Trophoblast cell (in vitro differentiated cells and primary cell): ENCODE data around the gene DENND6A.

Experiments
- DNase-seq, 2 donors: peaks; one replicate each; pipeline ENCODE4 v3.0.0-alpha.2; 2016
- H2AFZ ChIP-seq: 2 replicates; pipeline ENCODE4 v1.6.1; 2013; ENCODE audit warnings: low read length, moderate library complexity, mild to moderate bottlenecking; ENCODE audit not compliant: insufficient read depth, poor library complexity
- H2AK5ac ChIP-seq: 2 replicates; pipeline ENCODE4 v1.6.1; 2013; ENCODE audit warnings: mild to moderate bottlenecking, low read length
- H2BK120ac ChIP-seq: 2 replicates; pipeline ENCODE4 v1.6.1; 2013; ENCODE audit warnings: low read length, mild to moderate bottlenecking, moderate library complexity; ENCODE audit not compliant: insufficient read depth, poor library complexity
- H2BK12ac ChIP-seq: 2 replicates; pipeline ENCODE4 v1.6.1; 2013; ENCODE audit warnings: mild to moderate bottlenecking, low read length, moderate library complexity
- H2BK5ac ChIP-seq: 2 replicates; pipeline ENCODE4 v1.6.1; 2013; ENCODE audit warnings: low read length, low read depth, moderate library complexity, mild to moderate bottlenecking; ENCODE audit not compliant: poor library complexity
- H3K14ac ChIP-seq: 2 replicates; pipeline ENCODE4 v1.6.1; 2013; ENCODE audit warnings: mild to moderate bottlenecking, low read length
- H3K18ac ChIP-seq: 2 replicates; pipeline ENCODE4 v1.6.1; 2013; ENCODE audit warnings: mild to moderate bottlenecking, low read length
- H3K23ac ChIP-seq: 2 replicates; pipeline ENCODE4 v1.6.1; 2013; ENCODE audit warnings: low read length
- H3K27ac ChIP-seq: 2 replicates; pipeline ENCODE4 v1.5.1; 2013; ENCODE audit warnings: low read depth, mild to moderate bottlenecking, inconsistent platforms, low read length, moderate library complexity
- H3K27me3 ChIP-seq: 2 replicates; pipeline ENCODE4 v1.6.1; 2013; ENCODE audit warnings: inconsistent platforms, mild to moderate bottlenecking, low read length, moderate library complexity; ENCODE audit not compliant: insufficient read depth
- H3K36me3 ChIP-seq, 2 experiments: 1 replicate in 1 of 2; 2 replicates in 1 of 2; pipeline ENCODE4 v1.6.1; 2013; ENCODE audit warnings: low read length in 2 of 2, mild to moderate bottlenecking in 2 of 2, moderate library complexity in 1 of 2; ENCODE audit not compliant: insufficient read depth in 2 of 2, control insufficient read depth in 1 of 2
- H3K4ac ChIP-seq: 2 replicates; pipeline ENCODE4 v1.6.1; 2013; ENCODE audit warnings: low read depth, mild to moderate bottlenecking, low read length, moderate library complexity
- H3K4me1 ChIP-seq, 2 experiments: 1 replicate in 1 of 2; 2 replicates in 1 of 2; pipeline ENCODE4 v1.6.1; 2013; ENCODE audit warnings: low read length in 2 of 2, mild to moderate bottlenecking in 2 of 2, moderate library complexity in 1 of 2; ENCODE audit not compliant: insufficient read depth in 2 of 2, control insufficient read depth in 1 of 2
- H3K4me2 ChIP-seq: 2 replicates; pipeline ENCODE4 v1.6.1; 2013; ENCODE audit warnings: inconsistent platforms, mild to moderate bottlenecking, low read length, moderate library complexity
- H3K4me3 ChIP-seq: 2 replicates; pipeline ENCODE4 v1.5.1; 2013; ENCODE audit warnings: mild to moderate bottlenecking, low read depth, low read length, inconsistent platforms
- H3K79me1 ChIP-seq: one replicate; pipeline ENCODE4 v1.6.1; 2013; ENCODE audit warnings: low read length
- H3K79me2 ChIP-seq: 2 replicates; pipeline ENCODE4 v1.6.1; 2013; ENCODE audit warnings: low read length, mild to moderate bottlenecking; ENCODE audit not compliant: control insufficient read depth, insufficient read depth, poor library complexity
- H3K9ac ChIP-seq: 2 replicates; pipeline ENCODE4 v1.6.1; 2013; ENCODE audit warnings: mild to moderate bottlenecking, low read length
- H3K9me3 ChIP-seq: 2 replicates; pipeline ENCODE4 v1.6.1; 2013; ENCODE audit warnings: low read depth, mild to moderate bottlenecking, control low read depth, inconsistent platforms, low read length; ENCODE audit not compliant: insufficient read depth
- H4K12ac ChIP-seq: 2 replicates; pipeline ENCODE4 v1.6.1; 2013; ENCODE audit warnings: low read depth, mild to moderate bottlenecking, low read length, moderate library complexity
- H4K8ac ChIP-seq: 2 replicates; pipeline ENCODE4 v1.6.1; 2013; ENCODE audit warnings: low read depth, mild to moderate bottlenecking, low read length, moderate library complexity
- H4K91ac ChIP-seq: one replicate; pipeline ENCODE4 v1.6.1; 2013; ENCODE audit warnings: low read depth, mild to moderate bottlenecking, low read length, moderate library complexity
- WGBS: extraction: QIAGEN DNeasy Blood & Tissue Kit; methylation state at CpG from one replicate; pipeline ENCODE4 v1.1.7; 2013; ENCODE audit warnings: missing lambda C conversion rate; ENCODE audit not compliant: insufficient read length, insufficient coverage; ENCODE audit errors: extremely low coverage; 5-methylcytosine and 5-hydroxymethylcytosine counted together

The DENND6A gene

GRCh38 chr3:57587905-57588304, 105.0 kb downstream of the DENND6A start:
- H4K12ac ChIP-seq, result no peak overlapping the region
- no peak overlapping the region for H3K14ac ChIP-seq
- H3K9me3 ChIP-seq, result no peaks in the 10 kb centered on the region
- no peak overlapping the region for H3K9ac ChIP-seq
- H2BK12ac ChIP-seq, result no peak overlapping the region
- H4K91ac ChIP-seq, result no peak overlapping the region
- no peak overlapping the region for H3K18ac ChIP-seq
- DNase-seq, result no peak
- no peak overlapping the region for H3K27ac ChIP-seq
- peak overlapping the region; percentile 88 for H3K4ac ChIP-seq
- H2AFZ ChIP-seq, result no peak overlapping the region
- no peak overlapping the region for H4K8ac ChIP-seq
- no peak overlapping the region for H2BK5ac ChIP-seq
- no peak overlapping the region for H3K4me2 ChIP-seq
- H3K79me1 ChIP-seq, result no peaks in the 10 kb centered on the region
- H3K36me3 ChIP-seq, result peaks cover 15% of the 10 kb centered on the region in 2 experiments
- WGBS, result no CpG with 5 or more reads among the region's 2 CpGs
- H3K4me3 ChIP-seq, result no peak overlapping the region
- peaks cover 0 to 5% of the 10 kb centered on the region in 2 experiments for H3K4me1 ChIP-seq
- no peak overlapping the region for H2AK5ac ChIP-seq
- H3K27me3 ChIP-seq, result no peaks in the 10 kb centered on the region
- H3K23ac ChIP-seq, result no peak overlapping the region
- peaks cover 18% of the 10 kb centered on the region for H3K79me2 ChIP-seq
- no peak overlapping the region for H2BK120ac ChIP-seq

GRCh38 chr3:57586778-57587177, 106.1 kb downstream of the DENND6A start:
- Histone ChIP-seq H3K36me3 (peaks cover 15 to 17% of the 10 kb centered on the region in 2 experiments), H3K14ac (no peak overlapping the region), H3K4me2 (no peak overlapping the region), H3K23ac (no peak overlapping the region), H3K79me2 (peaks cover 16% of the 10 kb centered on the region), H2BK12ac (no peak overlapping the region), H2AK5ac (no peak overlapping the region), H3K4me3 (no peak overlapping the region), H3K27me3 (no peaks in the 10 kb centered on the region), H4K8ac (no peak overlapping the region), H3K79me1 (no peaks in the 10 kb centered on the region), H2AFZ (no peak overlapping the region), H3K4me1 (peaks cover 0 to 3% of the 10 kb centered on the region in 2 experiments), H3K9me3 (no peaks in the 10 kb centered on the region), H4K12ac (no peak overlapping the region), H3K4ac (peak overlapping the region; percentile 99), H2BK5ac (no peak overlapping the region), H2BK120ac (no peak overlapping the region), H3K27ac (no peak overlapping the region), H3K18ac (no peak overlapping the region), H3K9ac (no peak overlapping the region), H4K91ac (no peak overlapping the region)
- no CpG with 5 or more reads among the region's 6 CpGs for WGBS
- no peak for DNase-seq

- Histone ChIP-seq H4K12ac (no peak overlapping the region), H2BK12ac (no peak overlapping the region), H3K4me1 (no peaks in the 10 kb centered on the region), H3K9ac (no peak overlapping the region), H3K27me3 (no peaks in the 10 kb centered on the region), H2BK5ac (no peak overlapping the region), H3K79me1 (no peaks in the 10 kb centered on the region), H3K4me2 (no peak overlapping the region), H3K9me3 (no peaks in the 10 kb centered on the region), H3K79me2 (peaks cover 6% of the 10 kb centered on the region), H2BK120ac (no peak overlapping the region), H2AFZ (no peak overlapping the region), H3K36me3 (peaks cover 23 to 26% of the 10 kb centered on the region in 2 experiments), H4K8ac (no peak overlapping the region), H3K4ac (no peak overlapping the region), H3K18ac (no peak overlapping the region), H3K14ac (no peak overlapping the region), H3K4me3 (no peak overlapping the region), H3K27ac (no peak overlapping the region), H4K91ac (no peak overlapping the region), H3K23ac (no peak overlapping the region), H2AK5ac (no peak overlapping the region)
- no peak for DNase-seq
- no CpG with 5 or more reads among the region's 2 CpGs for WGBS
Measured at GRCh38 chr3:57583544-57583943, 109.3 kb downstream of the DENND6A start.

GRCh38 chr3:57582474-57583168, 110.3 kb downstream of the DENND6A start:
- peak; percentile 77 to 86 for DNase-seq
- peaks cover 4% of the 10 kb centered on the region for H3K79me2 ChIP-seq
- H3K36me3 ChIP-seq, result peaks cover 28 to 35% of the 10 kb centered on the region in 2 experiments
- H3K18ac ChIP-seq, result no peak overlapping the region
- H2BK5ac ChIP-seq, result no peak overlapping the region
- no peaks in the 10 kb centered on the region for H3K4me1 ChIP-seq
- H4K91ac ChIP-seq, result no peak overlapping the region
- no peak overlapping the region for H3K4me3 ChIP-seq
- no peak overlapping the region for H3K23ac ChIP-seq
- no peak overlapping the region for H2BK12ac ChIP-seq
- H2AK5ac ChIP-seq, result no peak overlapping the region
- no peak overlapping the region for H4K8ac ChIP-seq
- H3K4me2 ChIP-seq, result no peak overlapping the region
- no CpG with 5 or more reads among the region's 7 CpGs for WGBS
- no peak overlapping the region for H3K9ac ChIP-seq
- no peak overlapping the region for H3K27ac ChIP-seq
- no peak overlapping the region for H4K12ac ChIP-seq
- H3K4ac ChIP-seq, result no peak overlapping the region
- no peak overlapping the region for H2AFZ ChIP-seq
- H2BK120ac ChIP-seq, result no peak overlapping the region
- no peak overlapping the region for H3K14ac ChIP-seq
- no peaks in the 10 kb centered on the region for H3K9me3 ChIP-seq
- no peaks in the 10 kb centered on the region for H3K79me1 ChIP-seq
- H3K27me3 ChIP-seq, result no peaks in the 10 kb centered on the region
